ENCODE results near the gene ENOX2. TPM values are rescaled to one million over a fixed set of nuclear protein-coding genes. Genes with fewer than 3 reads are reported as not detected.

Gene ENOX2
- total and polyA plus RNA-seq, 2 of the 13 experiments (the other 11 are each of a cell fraction or from before 2014, with no cell fraction given) = 5.9 to 8.5 TPM

DNA sequence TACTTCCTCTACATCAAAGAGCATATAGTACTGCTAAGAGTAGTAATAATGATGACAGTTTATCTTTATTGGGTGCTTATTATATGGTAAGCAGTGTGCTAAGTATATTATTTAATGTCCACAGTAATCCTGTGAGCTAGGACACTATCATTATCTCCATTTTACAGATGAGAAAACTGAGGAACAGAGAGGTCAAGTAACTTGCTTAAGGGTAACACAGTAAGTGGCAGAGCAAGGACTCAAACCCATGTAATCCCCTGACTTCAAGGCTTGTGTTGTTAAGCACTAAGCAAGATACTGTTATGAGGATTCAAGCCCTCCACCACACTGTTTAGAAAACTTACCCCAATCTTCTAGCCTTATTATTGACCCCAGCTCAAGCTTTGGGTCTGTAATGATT lies 202.4 kb downstream of the ENOX2 start:
- no peaks in the 10 kb centered on the region for H3K79me2 ChIP-seq (ENCODE audit: insufficient read depth, low read length)
- H2AFZ ChIP-seq (ENCODE audit: low read length) = no peak overlapping the region
- ChIA-PET CTCF (ENCODE audit: low intra/inter-chr PET ratio, low total read pairs) (no interaction called here), POLR2A (no interaction called here)
- H3K27ac ChIP-seq (ENCODE audit: extremely low read length, insufficient read depth, low read length) = no peak overlapping the region
- no TSS peak for BruUV-seq (replicated peaks)
- TF ChIP-seq EEA1 (CRISPR knock-in tag; IDR thresholded peaks at IDR 0.05; ENCODE audit: borderline replicate concordance) (no peak), PLRG1 (conservative IDR thresholded peaks at IDR 0.05) (no peak), TAF1 (CRISPR knock-in tag; IDR thresholded peaks at IDR 0.05) (no peak)
- TF ChIP-seq, protein P1, sequence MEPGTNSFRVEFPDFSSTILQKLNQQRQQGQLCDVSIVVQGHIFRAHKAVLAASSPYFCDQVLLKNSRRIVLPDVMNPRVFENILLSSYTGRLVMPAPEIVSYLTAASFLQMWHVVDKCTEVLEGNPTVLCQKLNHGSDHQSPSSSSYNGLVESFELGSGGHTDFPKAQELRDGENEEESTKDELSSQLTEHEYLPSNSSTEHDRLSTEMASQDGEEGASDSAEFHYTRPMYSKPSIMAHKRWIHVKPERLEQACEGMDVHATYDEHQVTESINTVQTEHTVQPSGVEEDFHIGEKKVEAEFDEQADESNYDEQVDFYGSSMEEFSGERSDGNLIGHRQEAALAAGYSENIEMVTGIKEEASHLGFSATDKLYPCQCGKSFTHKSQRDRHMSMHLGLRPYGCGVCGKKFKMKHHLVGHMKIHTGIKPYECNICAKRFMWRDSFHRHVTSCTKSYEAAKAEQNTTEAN (CRISPR knock-in tag; conservative IDR thresholded peaks at IDR 0.05) = no peak
- ATAC-seq (no peak), DNase-seq (ENCODE audit: low spot score) (no peak), FAIRE-seq (no peak)
- no peaks in the 10 kb centered on the region for H3K27me3 ChIP-seq (ENCODE audit: control insufficient read depth in 1 of 2, insufficient read depth in 2 of 2, low read length in 2 of 2)
- H3K4me3 ChIP-seq (replicated peaks in 1 of 3; ENCODE audit: insufficient read depth in 1 of 3, low read depth in 2 of 3, low read length in 3 of 3) = no peak overlapping the region
- no peaks in the 10 kb centered on the region for H3K36me3 ChIP-seq (replicated peaks in 1 of 2; ENCODE audit: control insufficient read depth in 1 of 2, insufficient read depth in 2 of 2, low read length in 2 of 2)
- in situ Hi-C loops (cut with HindIII; ENCODE audit: extremely low pct_ligation_motif_present, low pct_unique_long_range_greater_than_20kb) (no loop called here), intact Hi-C loops (cut with micrococcal nuclease; ENCODE audit: unreplicated experiment) (no loop called here)
- no peaks in the 10 kb centered on the region for H4K20me1 ChIP-seq (ENCODE audit: insufficient read depth, low read length)
- no peak overlapping the region for H3K4me2 ChIP-seq (ENCODE audit: low read depth, low read length)
- no peak overlapping the region for H3K9ac ChIP-seq (ENCODE audit: insufficient read depth, low read depth, low read length)
- no peaks in the 10 kb centered on the region for H3K9me3 ChIP-seq (ENCODE audit: low read length)
- H3K4me1 ChIP-seq (ENCODE audit: insufficient read depth, low read length) = peaks cover 34% of the 10 kb centered on the region

DNA sequence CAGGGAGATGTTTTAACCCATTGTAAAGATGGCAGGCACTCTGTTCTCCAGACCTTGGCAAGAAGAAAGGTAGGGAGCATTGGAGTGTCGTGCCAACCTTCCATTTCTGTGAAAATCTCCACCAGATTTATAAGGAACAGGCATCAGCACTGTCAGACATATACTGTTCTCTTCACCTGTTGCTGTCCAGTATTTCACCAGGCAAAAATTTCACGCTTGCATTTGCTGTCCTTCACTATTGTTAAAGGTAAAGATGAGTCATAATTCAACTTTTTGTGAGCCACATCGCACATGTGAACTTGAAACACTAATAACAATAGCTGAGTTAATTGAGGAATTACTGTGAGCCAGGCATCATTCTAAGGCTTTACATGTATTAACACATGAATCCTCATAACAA lies 203.4 kb downstream of the ENOX2 start:
- Histone ChIP-seq H3K4me2 (ENCODE audit: low read depth, low read length) (no peak overlapping the region), H3K79me2 (ENCODE audit: insufficient read depth, low read length) (no peaks in the 10 kb centered on the region), H3K27ac (ENCODE audit: extremely low read length, insufficient read depth, low read length) (no peak overlapping the region), H3K9ac (ENCODE audit: insufficient read depth, low read depth, low read length) (no peak overlapping the region), H3K4me1 (ENCODE audit: insufficient read depth, low read length) (peaks cover 24% of the 10 kb centered on the region), H3K9me3 (ENCODE audit: low read length) (no peaks in the 10 kb centered on the region), H4K20me1 (ENCODE audit: insufficient read depth, low read length) (no peaks in the 10 kb centered on the region), H3K27me3 (ENCODE audit: control insufficient read depth in 1 of 2, insufficient read depth in 2 of 2, low read length in 2 of 2) (no peaks in the 10 kb centered on the region), H3K36me3 (replicated peaks in 1 of 2; ENCODE audit: control insufficient read depth in 1 of 2, insufficient read depth in 2 of 2, low read length in 2 of 2) (no peaks in the 10 kb centered on the region), H3K4me3 (replicated peaks in 1 of 3; ENCODE audit: insufficient read depth in 1 of 3, low read depth in 2 of 3, low read length in 3 of 3) (no peak overlapping the region), H2AFZ (ENCODE audit: low read length) (no peak overlapping the region)
- no peak for ATAC-seq
- 100% methylated on average over 2 of the region's 3 CpGs for WGBS (ENCODE audit: low lambda C conversion rate)
- in situ Hi-C loops (cut with HindIII; ENCODE audit: extremely low pct_ligation_motif_present, low pct_unique_long_range_greater_than_20kb) = no loop called here
- ChIA-PET CTCF (ENCODE audit: low intra/inter-chr PET ratio, low total read pairs) (no interaction called here), POLR2A (no interaction called here)
- intact Hi-C loops (cut with micrococcal nuclease; ENCODE audit: unreplicated experiment) = no loop called here
- DNase-seq (ENCODE audit: low spot score) = no peak
- no peak for FAIRE-seq
- no peak for TF ChIP-seq HDAC6 (IDR thresholded peaks at IDR 0.05; ENCODE audit: low read depth, low read length)
- no peak for TF ChIP-seq ZSCAN25 (CRISPR knock-in tag; IDR thresholded peaks at IDR 0.05)
- no peak for TF ChIP-seq MYNN (CRISPR knock-in tag; IDR thresholded peaks at IDR 0.05; ENCODE audit: low read depth)
- no peak for TF ChIP-seq TBP (CRISPR knock-in tag; IDR thresholded peaks at IDR 0.05)
- BruUV-seq (replicated peaks) = no TSS peak

All from HepG2 (cell line).